OCI-LY7 (cell line): ENCODE measurements around the gene PRDM2.

ENCODE experiments used
- CTCF ChIP-seq: fragments of 200-600 bp; sonication (generic); conservative IDR thresholded peaks from 2 replicates; pipeline ENCODE4 v1.5.1; 2014; ENCODE audit warnings: mild to moderate bottlenecking, antibody characterized with exemption, low read length, moderate library complexity, mixed read lengths
- EZH2phosphoT487 ChIP-seq: fragments of 200-600 bp; sonication (generic); IDR thresholded peaks from 2 replicates; pipeline ENCODE4 v1.6.1; 2018; ENCODE audit warnings: low read depth, borderline replicate concordance, mild to moderate bottlenecking, mixed run types, antibody characterized with exemption, low read length, moderate library complexity, mixed read lengths

- TF ChIP-seq CTCF (no peak), EZH2phosphoT487 (no peak)
These were observed 24.8 kb upstream of the PRDM2 start for GRCh38 chr1:13675151-13675651.
